HG03108 (cell line): ENCODE data around the gene FGF19.
"Not testable (repeated sequence)": the region's sequence is repeated elsewhere in the genome, so short reads cannot be mapped to it uniquely, and the experiment has no call there.

Experiments used
- ATAC-seq: cut with Tn5 transposase; IDR thresholded peaks from one replicate; pipeline ENCODE4 v1.9.1; 2021; ENCODE audit warnings: moderate library complexity; ENCODE audit not compliant: unreplicated experiment

FGF19 gene

GRCh38 chr11:69697469-69697843, 6.4 kb downstream of the FGF19 start:
- no peak for ATAC-seq

GRCh38 chr11:69696749-69697468, 6.9 kb downstream of the FGF19 start:
- no peak for ATAC-seq

- not testable (repeated sequence) for ATAC-seq
Measured at GRCh38 chr11:69695995-69696394, 7.8 kb downstream of the FGF19 start.

GRCh38 chr11:69695581-69695980, 8.2 kb downstream of the FGF19 start:
- ATAC-seq, result no peak

GRCh38 chr11:69694781-69695180, 9.0 kb downstream of the FGF19 start:
- ATAC-seq, result no peak

- no peak for ATAC-seq
Measured at GRCh38 chr11:69692422-69692821, 11.4 kb downstream of the FGF19 start.

GRCh38 chr11:69691463-69691862, 12.4 kb downstream of the FGF19 start:
- ATAC-seq, result no peak

- ATAC-seq, result no peak
Measured at GRCh38 chr11:69689484-69690319, 14.1 kb downstream of the FGF19 start.

GRCh38 chr11:69687969-69688771, 15.7 kb downstream of the FGF19 start:
- ATAC-seq, result not testable (repeated sequence)

- ATAC-seq, result no peak
Measured at GRCh38 chr11:69686856-69687255, 17.0 kb downstream of the FGF19 start.

- ATAC-seq, result no peak
Measured at GRCh38 chr11:69686452-69686851, 17.4 kb downstream of the FGF19 start.

- ATAC-seq, result no peak
Measured at GRCh38 chr11:69685348-69685747, 18.5 kb downstream of the FGF19 start.

GRCh38 chr11:69684651-69685050, 19.2 kb downstream of the FGF19 start:
- ATAC-seq, result no peak

- ATAC-seq, result no peak
Measured at GRCh38 chr11:69683764-69684333, 20.0 kb downstream of the FGF19 start.

- no peak for ATAC-seq
Measured at GRCh38 chr11:69682681-69683326, 21.0 kb downstream of the FGF19 start.

GRCh38 chr11:69682221-69682620, 21.6 kb downstream of the FGF19 start:
- ATAC-seq, result no peak

GRCh38 chr11:69680688-69681087, 23.1 kb downstream of the FGF19 start:
- no peak for ATAC-seq

GRCh38 chr11:69677749-69678148, 26.1 kb downstream of the FGF19 start:
- ATAC-seq, result no peak

GRCh38 chr11:69674886-69675714, 28.7 kb downstream of the FGF19 start, which contains the start of gene LTO1:
TSS of gene LTO1 (minus strand) at chr11:69675353. CDS start at chr11:69675239, 114 bp downstream.
- ATAC-seq, result peak; percentile 78
